ENCODE results near the gene ZFP3. TPM values are rescaled to one million over a fixed set of nuclear protein-coding genes. Genes with fewer than 3 reads are reported as not detected.

Gene ZFP3
- total RNA-seq, 4 donors from 2014 or later: 5.8 to 8.1 (median 6.6) TPM

GRCh38 chr17:5044630-5045029, 33.6 kb upstream of the ZFP3 start:
- WGBS, 2 donors (ENCODE audit: low coverage in 1 of 2): 88 to 91% methylated on average over 3 to 4 of the region's 5 CpGs
- H3K9me3 ChIP-seq: no peaks in the 10 kb centered on the region
- no peak overlapping the region for H3K4me3 ChIP-seq

GRCh38 chr17:5045496-5045895, 32.8 kb upstream of the ZFP3 start:
- TF ChIP-seq POLR2AphosphoS5 (IDR thresholded peaks at IDR 0.05) (no peak), EP300 (IDR thresholded peaks at IDR 0.05) (no peak), POLR2A (IDR thresholded peaks at IDR 0.05) (no peak)
- TF ChIP-seq, protein P1, sequence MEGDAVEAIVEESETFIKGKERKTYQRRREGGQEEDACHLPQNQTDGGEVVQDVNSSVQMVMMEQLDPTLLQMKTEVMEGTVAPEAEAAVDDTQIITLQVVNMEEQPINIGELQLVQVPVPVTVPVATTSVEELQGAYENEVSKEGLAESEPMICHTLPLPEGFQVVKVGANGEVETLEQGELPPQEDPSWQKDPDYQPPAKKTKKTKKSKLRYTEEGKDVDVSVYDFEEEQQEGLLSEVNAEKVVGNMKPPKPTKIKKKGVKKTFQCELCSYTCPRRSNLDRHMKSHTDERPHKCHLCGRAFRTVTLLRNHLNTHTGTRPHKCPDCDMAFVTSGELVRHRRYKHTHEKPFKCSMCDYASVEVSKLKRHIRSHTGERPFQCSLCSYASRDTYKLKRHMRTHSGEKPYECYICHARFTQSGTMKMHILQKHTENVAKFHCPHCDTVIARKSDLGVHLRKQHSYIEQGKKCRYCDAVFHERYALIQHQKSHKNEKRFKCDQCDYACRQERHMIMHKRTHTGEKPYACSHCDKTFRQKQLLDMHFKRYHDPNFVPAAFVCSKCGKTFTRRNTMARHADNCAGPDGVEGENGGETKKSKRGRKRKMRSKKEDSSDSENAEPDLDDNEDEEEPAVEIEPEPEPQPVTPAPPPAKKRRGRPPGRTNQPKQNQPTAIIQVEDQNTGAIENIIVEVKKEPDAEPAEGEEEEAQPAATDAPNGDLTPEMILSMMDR (IDR thresholded peaks at IDR 0.05): no peak
- Histone ChIP-seq H3K9me3 (no peaks in the 10 kb centered on the region), H3K27ac (no peak overlapping the region), H3K36me3 (no peaks in the 10 kb centered on the region), H3K27me3 (no peaks in the 10 kb centered on the region), H3K4me1 (peaks cover 0 to 9% (median 3%) of the 10 kb centered on the region in 3 donors), H3K4me3 (no peak overlapping the region)
- 80% methylated on average over 2 to 6 of the region's 6 CpGs for WGBS, 2 donors (ENCODE audit: low coverage in 1 of 2)
- ATAC-seq: no peak

More at GRCh38 chr17:5044630-5045029, 33.6 kb upstream of the ZFP3 start:
- H3K27me3 ChIP-seq: no peaks in the 10 kb centered on the region
- H3K4me1 ChIP-seq: peaks cover 0 to 3% (median 2%) of the 10 kb centered on the region in 3 donors
- no peak overlapping the region for H3K27ac ChIP-seq
- TF ChIP-seq POLR2AphosphoS5 (IDR thresholded peaks at IDR 0.05): no peak
- TF ChIP-seq, protein P1 (IDR thresholded peaks at IDR 0.05): no peak
- no peak for TF ChIP-seq POLR2A (IDR thresholded peaks at IDR 0.05)
- TF ChIP-seq EP300 (IDR thresholded peaks at IDR 0.05): no peak
- no peak for ATAC-seq
- no peaks in the 10 kb centered on the region for H3K36me3 ChIP-seq

- WGBS, 2 donors (ENCODE audit: low coverage in 1 of 2): 22% methylated on average over 2 of the region's 2 CpGs; no CpG with 5 or more reads in 1 of the 2 donors
- peaks cover 0 to 9% (median 3%) of the 10 kb centered on the region in 3 donors for H3K4me1 ChIP-seq
- TF ChIP-seq POLR2A (IDR thresholded peaks at IDR 0.05) (no peak), POLR2AphosphoS5 (IDR thresholded peaks at IDR 0.05) (no peak), EP300 (IDR thresholded peaks at IDR 0.05) (no peak)
- TF ChIP-seq, protein P1 (IDR thresholded peaks at IDR 0.05): no peak
- H3K27me3 ChIP-seq: no peaks in the 10 kb centered on the region
- ATAC-seq: no peak
- H3K4me3 ChIP-seq: no peak overlapping the region
- H3K9me3 ChIP-seq: no peaks in the 10 kb centered on the region
- H3K27ac ChIP-seq: no peak overlapping the region
- H3K36me3 ChIP-seq: no peaks in the 10 kb centered on the region
These were observed 30.8 kb upstream of the ZFP3 start for GRCh38 chr17:5047446-5047845.

DNA sequence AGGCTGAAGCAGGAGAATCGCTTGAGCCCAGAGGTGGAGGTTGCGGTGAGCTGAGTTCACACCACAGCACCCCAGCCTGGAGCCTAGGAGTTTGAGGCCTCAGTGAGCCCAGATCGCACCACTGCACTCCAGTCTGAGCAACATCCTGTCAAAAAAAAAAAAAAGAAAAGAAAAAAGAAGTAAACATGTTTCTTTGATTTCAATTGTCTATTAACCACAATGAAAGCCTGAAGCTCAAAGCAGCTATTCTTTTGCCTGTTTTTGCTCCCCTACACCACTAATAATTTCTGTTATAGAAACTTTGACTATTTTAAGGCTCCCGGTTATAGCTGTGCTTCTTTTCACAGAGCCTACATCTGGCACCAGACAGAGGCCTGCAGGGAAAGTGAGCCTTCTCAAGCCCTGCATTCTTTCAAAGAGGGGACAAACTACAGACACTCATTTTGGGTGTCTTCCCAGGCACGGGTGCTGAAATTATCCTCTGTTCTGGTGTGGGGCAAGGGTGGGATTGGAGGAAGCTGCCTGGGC, 28.9 kb upstream of the ZFP3 start:
- H3K27ac ChIP-seq: peak overlapping the region in 3 of 4 donors; percentile 40 to 64 (median 42)
- TF ChIP-seq, protein P1 (IDR thresholded peaks at IDR 0.05): no peak
- TF ChIP-seq POLR2A (IDR thresholded peaks at IDR 0.05) (no peak), POLR2AphosphoS5 (IDR thresholded peaks at IDR 0.05) (no peak)
- H3K9me3 ChIP-seq: no peaks in the 10 kb centered on the region
- no peaks in the 10 kb centered on the region for H3K27me3 ChIP-seq
- WGBS, 2 donors (ENCODE audit: low coverage in 1 of 2): 48 to 86% methylated on average over 3 to 5 of the region's 5 CpGs
- ATAC-seq: no peak
- H3K4me3 ChIP-seq: no peak overlapping the region
- peaks cover 0 to 9% (median 3%) of the 10 kb centered on the region in 3 donors for H3K4me1 ChIP-seq
- H3K36me3 ChIP-seq: no peaks in the 10 kb centered on the region

- H3K4me1 ChIP-seq: peaks cover 0 to 9% (median 3%) of the 10 kb centered on the region in 3 donors
- no peaks in the 10 kb centered on the region for H3K27me3 ChIP-seq
- no peak overlapping the region for H3K4me3 ChIP-seq
- no peak for ATAC-seq
- H3K36me3 ChIP-seq: no peaks in the 10 kb centered on the region
- no peak overlapping the region for H3K27ac ChIP-seq
- TF ChIP-seq, protein P1 (IDR thresholded peaks at IDR 0.05): no peak
- TF ChIP-seq EP300 (IDR thresholded peaks at IDR 0.05): no peak
- WGBS, 2 donors (ENCODE audit: low coverage in 1 of 2): 63 to 68% methylated on average over 6 to 9 of the region's 9 CpGs
- no peaks in the 10 kb centered on the region for H3K9me3 ChIP-seq
These were observed 28.0 kb upstream of the ZFP3 start for GRCh38 chr17:5050278-5050677.
